A549 treated with AZD2906 at 1 μM for 4 hours (cell line): ENCODE measurements around the gene SASH1. TPM values are rescaled to one million over a fixed set of nuclear protein-coding genes. Genes with fewer than 3 reads are reported as not detected.

ENCODE experiments used
- total RNA-seq: library from RNA; stranded (reverse); fragments of 200-300 nt; extraction: Qiagen RNA extraction; gene quantifications from 5 replicates; pipeline ENCODE4 v1.2.3, GENCODE V29; 2022

SASH1 gene
- total RNA-seq: 2.0 to 2.8 TPM (median 2.4 TPM) in 5 replicates

DNA sequence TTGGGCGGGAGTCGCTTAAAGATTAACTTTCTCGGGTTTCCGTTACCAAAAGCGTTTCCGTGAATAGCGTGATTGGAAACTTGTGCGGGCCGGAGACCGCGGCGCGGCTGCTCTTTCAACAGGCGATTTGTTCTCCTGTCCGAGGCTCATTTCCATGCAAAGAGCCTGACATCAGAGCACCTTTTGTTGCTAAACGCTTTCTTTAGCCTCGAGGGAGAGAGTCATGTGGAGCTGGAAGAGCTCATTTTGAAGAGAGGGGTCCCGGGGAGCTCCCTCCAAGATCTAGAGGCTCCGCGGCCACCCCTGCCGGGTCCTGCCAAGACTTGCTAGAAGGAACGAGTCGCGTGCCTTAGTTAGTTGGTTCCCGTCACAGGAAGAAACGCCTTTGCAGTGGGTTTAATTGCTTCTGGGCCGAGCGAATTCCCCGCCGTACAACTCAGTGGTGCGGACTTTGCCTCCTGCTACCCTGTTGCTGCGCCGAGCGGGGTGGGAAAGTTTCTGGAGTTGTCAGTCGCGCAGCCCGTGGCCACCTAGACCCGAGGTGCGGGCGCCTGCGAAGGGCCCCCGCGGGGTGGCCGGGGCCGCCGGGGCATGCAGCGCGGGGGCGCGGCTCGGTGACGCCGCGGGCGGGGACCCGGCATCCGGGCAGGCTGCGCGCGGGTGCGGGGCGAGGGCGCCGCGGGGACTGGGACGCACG lies at the start of gene SASH1:
SASH1 (plus strand) TSS at position 489 of the 697 bp plus-strand sequence. CDS start 230 bp downstream, outside the sequence.

